ENCODE measurements around the gene TSPAN19.

DNA sequence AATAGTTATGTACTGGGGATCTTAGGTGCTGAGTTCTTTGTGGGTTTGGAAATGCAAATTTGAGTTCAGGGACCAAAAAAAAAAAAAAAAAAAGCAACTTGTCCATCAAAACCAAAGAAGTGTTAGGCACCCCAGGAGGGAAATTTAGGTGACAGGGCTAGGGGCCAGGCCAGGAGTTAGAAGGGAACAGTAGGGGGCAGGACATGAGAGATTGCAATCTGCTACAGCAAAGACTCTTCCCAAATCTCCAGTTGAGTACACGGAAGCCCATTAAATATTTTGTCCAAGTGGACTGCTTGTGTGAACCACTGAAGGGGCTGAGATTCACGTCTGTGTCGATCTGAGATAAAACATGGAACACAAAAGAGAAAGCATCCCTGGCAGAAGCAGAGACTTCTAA is 52.8 kb downstream of the TSPAN19 start:
- no peak for TF ChIP-seq OSR1 (CRISPR knock-in tag; IDR thresholded peaks at IDR 0.05)
- TF ChIP-seq ESRRG (CRISPR knock-in tag; IDR thresholded peaks at IDR 0.05): no peak
- TF ChIP-seq TOX (CRISPR knock-in tag; IDR thresholded peaks at IDR 0.05; ENCODE audit: borderline replicate concordance): no peak
- TF ChIP-seq ISL1 (CRISPR knock-in tag; IDR thresholded peaks at IDR 0.05): no peak
- TF ChIP-seq, protein P1, sequence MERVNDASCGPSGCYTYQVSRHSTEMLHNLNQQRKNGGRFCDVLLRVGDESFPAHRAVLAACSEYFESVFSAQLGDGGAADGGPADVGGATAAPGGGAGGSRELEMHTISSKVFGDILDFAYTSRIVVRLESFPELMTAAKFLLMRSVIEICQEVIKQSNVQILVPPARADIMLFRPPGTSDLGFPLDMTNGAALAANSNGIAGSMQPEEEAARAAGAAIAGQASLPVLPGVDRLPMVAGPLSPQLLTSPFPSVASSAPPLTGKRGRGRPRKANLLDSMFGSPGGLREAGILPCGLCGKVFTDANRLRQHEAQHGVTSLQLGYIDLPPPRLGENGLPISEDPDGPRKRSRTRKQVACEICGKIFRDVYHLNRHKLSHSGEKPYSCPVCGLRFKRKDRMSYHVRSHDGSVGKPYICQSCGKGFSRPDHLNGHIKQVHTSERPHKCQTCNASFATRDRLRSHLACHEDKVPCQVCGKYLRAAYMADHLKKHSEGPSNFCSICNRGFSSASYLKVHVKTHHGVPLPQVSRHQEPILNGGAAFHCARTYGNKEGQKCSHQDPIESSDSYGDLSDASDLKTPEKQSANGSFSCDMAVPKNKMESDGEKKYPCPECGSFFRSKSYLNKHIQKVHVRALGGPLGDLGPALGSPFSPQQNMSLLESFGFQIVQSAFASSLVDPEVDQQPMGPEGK (CRISPR knock-in tag; IDR thresholded peaks at IDR 0.05; ENCODE audit: borderline replicate concordance): no peak
- TF ChIP-seq, protein P2, sequence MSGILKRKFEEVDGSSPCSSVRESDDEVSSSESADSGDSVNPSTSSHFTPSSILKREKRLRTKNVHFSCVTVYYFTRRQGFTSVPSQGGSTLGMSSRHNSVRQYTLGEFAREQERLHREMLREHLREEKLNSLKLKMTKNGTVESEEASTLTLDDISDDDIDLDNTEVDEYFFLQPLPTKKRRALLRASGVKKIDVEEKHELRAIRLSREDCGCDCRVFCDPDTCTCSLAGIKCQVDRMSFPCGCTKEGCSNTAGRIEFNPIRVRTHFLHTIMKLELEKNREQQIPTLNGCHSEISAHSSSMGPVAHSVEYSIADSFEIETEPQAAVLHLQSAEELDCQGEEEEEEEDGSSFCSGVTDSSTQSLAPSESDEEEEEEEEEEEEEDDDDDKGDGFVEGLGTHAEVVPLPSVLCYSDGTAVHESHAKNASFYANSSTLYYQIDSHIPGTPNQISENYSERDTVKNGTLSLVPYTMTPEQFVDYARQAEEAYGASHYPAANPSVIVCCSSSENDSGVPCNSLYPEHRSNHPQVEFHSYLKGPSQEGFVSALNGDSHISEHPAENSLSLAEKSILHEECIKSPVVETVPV (CRISPR knock-in tag; IDR thresholded peaks at IDR 0.05): no peak
- TF ChIP-seq, protein P3, sequence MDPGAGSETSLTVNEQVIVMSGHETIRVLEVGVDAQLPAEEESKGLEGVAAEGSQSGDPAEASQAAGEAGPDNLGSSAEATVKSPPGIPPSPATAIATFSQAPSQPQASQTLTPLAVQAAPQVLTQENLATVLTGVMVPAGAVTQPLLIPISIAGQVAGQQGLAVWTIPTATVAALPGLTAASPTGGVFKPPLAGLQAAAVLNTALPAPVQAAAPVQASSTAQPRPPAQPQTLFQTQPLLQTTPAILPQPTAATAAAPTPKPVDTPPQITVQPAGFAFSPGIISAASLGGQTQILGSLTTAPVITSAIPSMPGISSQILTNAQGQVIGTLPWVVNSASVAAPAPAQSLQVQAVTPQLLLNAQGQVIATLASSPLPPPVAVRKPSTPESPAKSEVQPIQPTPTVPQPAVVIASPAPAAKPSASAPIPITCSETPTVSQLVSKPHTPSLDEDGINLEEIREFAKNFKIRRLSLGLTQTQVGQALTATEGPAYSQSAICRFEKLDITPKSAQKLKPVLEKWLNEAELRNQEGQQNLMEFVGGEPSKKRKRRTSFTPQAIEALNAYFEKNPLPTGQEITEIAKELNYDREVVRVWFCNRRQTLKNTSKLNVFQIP (CRISPR knock-in tag; IDR thresholded peaks at IDR 0.05; ENCODE audit: borderline replicate concordance, low read depth): no peak
- no peak for TF ChIP-seq PPARA (CRISPR knock-in tag; IDR thresholded peaks at IDR 0.05; ENCODE audit: borderline replicate concordance)
- TF ChIP-seq RARB (CRISPR knock-in tag; IDR thresholded peaks at IDR 0.05): no peak
- TF ChIP-seq, protein P4, sequence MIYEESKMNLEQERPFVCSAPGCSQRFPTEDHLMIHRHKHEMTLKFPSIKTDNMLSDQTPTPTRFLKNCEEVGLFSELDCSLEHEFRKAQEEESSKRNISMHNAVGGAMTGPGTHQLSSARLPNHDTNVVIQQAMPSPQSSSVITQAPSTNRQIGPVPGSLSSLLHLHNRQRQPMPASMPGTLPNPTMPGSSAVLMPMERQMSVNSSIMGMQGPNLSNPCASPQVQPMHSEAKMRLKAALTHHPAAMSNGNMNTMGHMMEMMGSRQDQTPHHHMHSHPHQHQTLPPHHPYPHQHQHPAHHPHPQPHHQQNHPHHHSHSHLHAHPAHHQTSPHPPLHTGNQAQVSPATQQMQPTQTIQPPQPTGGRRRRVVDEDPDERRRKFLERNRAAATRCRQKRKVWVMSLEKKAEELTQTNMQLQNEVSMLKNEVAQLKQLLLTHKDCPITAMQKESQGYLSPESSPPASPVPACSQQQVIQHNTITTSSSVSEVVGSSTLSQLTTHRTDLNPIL (CRISPR knock-in tag; IDR thresholded peaks at IDR 0.05; ENCODE audit: low read depth): no peak
- no peak for TF ChIP-seq ZFP30 (CRISPR knock-in tag; IDR thresholded peaks at IDR 0.05)
- no peak for TF ChIP-seq ZNF565 (CRISPR knock-in tag; conservative IDR thresholded peaks at IDR 0.05; ENCODE audit: low read depth)

Measured in SK-N-SH treated with all-trans-retinoic acid at 6 μM for 48 hours (cell line).